Measurements from ENCODE around the gene GP1BA.
A peak's percentile ranks its signal among the peaks of the same experiment; 100 is the strongest.

GP1BA gene

GRCh38 chr17:4899341-4900230 lies 32.5 kb upstream of the GP1BA start, which contains the start of gene C17orf107:
Gene C17orf107, plus strand, starts transcription at chr17:4899536. Its CDS starts 227 bp downstream, at chr17:4899763.
- Histone ChIP-seq H3K27ac (ENCODE audit: low read depth, low read length) (no peak within 1 kb of the TSS), H3K4me1 (ENCODE audit: control insufficient read depth, low read length) (peaks cover 32% of the 10 kb centered on the region), H3F3A (ENCODE audit: control insufficient read depth, insufficient read depth) (no peaks in the 10 kb centered on the region), H4K20me1 (ENCODE audit: control insufficient read depth, insufficient read depth, low read depth, low read length) (no peaks in the 10 kb centered on the region; the same call in 1 of the 2 replicates), H3K27me3 (ENCODE audit: control insufficient read depth, low read length) (peaks cover 17% of the 10 kb centered on the region), H3K4me2 (ENCODE audit: low read length) (peak within 1 kb of the TSS; percentile 62), H3K4me3 (ENCODE audit: low read length) (peak within 1 kb of the TSS; percentile 60), H3K36me3 (ENCODE audit: control insufficient read depth, low read length) (peaks cover 9% of the 10 kb centered on the region), H3K79me2 (ENCODE audit: control insufficient read depth, low read length) (no peaks in the 10 kb centered on the region), H3K9me3 (ENCODE audit: control insufficient read depth, insufficient read depth, low read length) (no peaks in the 10 kb centered on the region), H3K9me2 (replicated peaks; ENCODE audit: control insufficient read depth, low read length) (no peaks in the 10 kb centered on the region)
- TF ChIP-seq, protein P1, sequence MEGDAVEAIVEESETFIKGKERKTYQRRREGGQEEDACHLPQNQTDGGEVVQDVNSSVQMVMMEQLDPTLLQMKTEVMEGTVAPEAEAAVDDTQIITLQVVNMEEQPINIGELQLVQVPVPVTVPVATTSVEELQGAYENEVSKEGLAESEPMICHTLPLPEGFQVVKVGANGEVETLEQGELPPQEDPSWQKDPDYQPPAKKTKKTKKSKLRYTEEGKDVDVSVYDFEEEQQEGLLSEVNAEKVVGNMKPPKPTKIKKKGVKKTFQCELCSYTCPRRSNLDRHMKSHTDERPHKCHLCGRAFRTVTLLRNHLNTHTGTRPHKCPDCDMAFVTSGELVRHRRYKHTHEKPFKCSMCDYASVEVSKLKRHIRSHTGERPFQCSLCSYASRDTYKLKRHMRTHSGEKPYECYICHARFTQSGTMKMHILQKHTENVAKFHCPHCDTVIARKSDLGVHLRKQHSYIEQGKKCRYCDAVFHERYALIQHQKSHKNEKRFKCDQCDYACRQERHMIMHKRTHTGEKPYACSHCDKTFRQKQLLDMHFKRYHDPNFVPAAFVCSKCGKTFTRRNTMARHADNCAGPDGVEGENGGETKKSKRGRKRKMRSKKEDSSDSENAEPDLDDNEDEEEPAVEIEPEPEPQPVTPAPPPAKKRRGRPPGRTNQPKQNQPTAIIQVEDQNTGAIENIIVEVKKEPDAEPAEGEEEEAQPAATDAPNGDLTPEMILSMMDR (IDR thresholded peaks at IDR 0.05; ENCODE audit: low read depth, low read length, poor library complexity, severe bottlenecking), result no peak
- no peak for TF ChIP-seq EZH2phosphoT487 (IDR thresholded peaks at IDR 0.05; ENCODE audit: borderline replicate concordance, low read length)

- no peaks in the 10 kb centered on the region for H3K9me2 ChIP-seq (replicated peaks; ENCODE audit: control insufficient read depth, low read length)
- H3K4me1 ChIP-seq (ENCODE audit: control insufficient read depth, low read length), result peaks cover 32% of the 10 kb centered on the region
- no peaks in the 10 kb centered on the region for H3K79me2 ChIP-seq (ENCODE audit: control insufficient read depth, low read length)
- H3K27me3 ChIP-seq (ENCODE audit: control insufficient read depth, low read length), result peaks cover 19% of the 10 kb centered on the region
- H3K4me2 ChIP-seq (ENCODE audit: low read length), result peak overlapping the region; percentile 62
- no peaks in the 10 kb centered on the region for H3K9me3 ChIP-seq (ENCODE audit: control insufficient read depth, insufficient read depth, low read length)
- no peak for TF ChIP-seq EZH2phosphoT487 (IDR thresholded peaks at IDR 0.05; ENCODE audit: borderline replicate concordance, low read length)
- TF ChIP-seq, protein P1 (IDR thresholded peaks at IDR 0.05; ENCODE audit: low read depth, low read length, poor library complexity, severe bottlenecking), result no peak
- H3K27ac ChIP-seq (ENCODE audit: low read depth, low read length), result no peak overlapping the region
- no peaks in the 10 kb centered on the region for H3F3A ChIP-seq (ENCODE audit: control insufficient read depth, insufficient read depth)
- no peaks in the 10 kb centered on the region; the same call in 1 of the 2 replicates for H4K20me1 ChIP-seq (ENCODE audit: control insufficient read depth, insufficient read depth, low read depth, low read length)
- peak overlapping the region; percentile 60 for H3K4me3 ChIP-seq (ENCODE audit: low read length)
- H3K36me3 ChIP-seq (ENCODE audit: control insufficient read depth, low read length), result peaks cover under 1% of the 10 kb centered on the region; the same call in 1 of the 2 replicates
Observed at GRCh38 chr17:4900231-4901107, 31.6 kb upstream of the GP1BA start.

- Histone ChIP-seq H3K4me3 (ENCODE audit: low read length) (peak overlapping the region; percentile 60), H3K36me3 (ENCODE audit: control insufficient read depth, low read length) (no peaks in the 10 kb centered on the region), H3F3A (ENCODE audit: control insufficient read depth, insufficient read depth) (no peaks in the 10 kb centered on the region), H3K9me3 (ENCODE audit: control insufficient read depth, insufficient read depth, low read length) (no peaks in the 10 kb centered on the region), H3K9me2 (replicated peaks; ENCODE audit: control insufficient read depth, low read length) (no peaks in the 10 kb centered on the region), H3K4me1 (ENCODE audit: control insufficient read depth, low read length) (peaks cover 32% of the 10 kb centered on the region), H3K79me2 (ENCODE audit: control insufficient read depth, low read length) (no peaks in the 10 kb centered on the region), H3K27ac (ENCODE audit: low read depth, low read length) (no peak overlapping the region), H3K4me2 (ENCODE audit: low read length) (peak overlapping the region; percentile 62), H4K20me1 (ENCODE audit: control insufficient read depth, insufficient read depth, low read depth, low read length) (no peaks in the 10 kb centered on the region; the same call in 1 of the 2 replicates), H3K27me3 (ENCODE audit: control insufficient read depth, low read length) (peaks cover 23% of the 10 kb centered on the region)
- TF ChIP-seq, protein P1 (IDR thresholded peaks at IDR 0.05; ENCODE audit: low read depth, low read length, poor library complexity, severe bottlenecking), result no peak
- no peak for TF ChIP-seq EZH2phosphoT487 (IDR thresholded peaks at IDR 0.05; ENCODE audit: borderline replicate concordance, low read length)
Observed at GRCh38 chr17:4901108-4901647, 30.9 kb upstream of the GP1BA start.
